ENCODE results near the gene KDM2B.
"Not testable (repeated sequence)": the region's sequence is repeated elsewhere in the genome, so short reads cannot be mapped to it uniquely, and the experiment has no call there.

KDM2B gene

DNA sequence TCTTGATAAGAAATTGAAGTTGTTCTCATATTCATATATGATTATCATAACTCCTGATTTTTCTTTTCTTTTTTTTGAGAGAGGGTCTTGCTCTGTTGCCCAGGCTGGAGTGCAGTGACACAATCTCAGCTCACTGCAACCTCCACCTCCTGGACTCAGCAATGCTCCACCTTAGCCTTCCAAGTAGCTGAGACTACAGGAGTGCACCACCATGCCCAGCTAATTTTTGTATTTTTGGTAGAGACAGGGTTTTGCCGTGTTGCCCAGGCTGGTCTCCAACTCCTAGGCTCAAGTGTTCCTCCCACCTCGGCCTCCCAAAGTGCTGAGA lies 2.5 kb upstream of the KDM2B start:
- not testable (repeated sequence) for DNase-seq

DNA sequence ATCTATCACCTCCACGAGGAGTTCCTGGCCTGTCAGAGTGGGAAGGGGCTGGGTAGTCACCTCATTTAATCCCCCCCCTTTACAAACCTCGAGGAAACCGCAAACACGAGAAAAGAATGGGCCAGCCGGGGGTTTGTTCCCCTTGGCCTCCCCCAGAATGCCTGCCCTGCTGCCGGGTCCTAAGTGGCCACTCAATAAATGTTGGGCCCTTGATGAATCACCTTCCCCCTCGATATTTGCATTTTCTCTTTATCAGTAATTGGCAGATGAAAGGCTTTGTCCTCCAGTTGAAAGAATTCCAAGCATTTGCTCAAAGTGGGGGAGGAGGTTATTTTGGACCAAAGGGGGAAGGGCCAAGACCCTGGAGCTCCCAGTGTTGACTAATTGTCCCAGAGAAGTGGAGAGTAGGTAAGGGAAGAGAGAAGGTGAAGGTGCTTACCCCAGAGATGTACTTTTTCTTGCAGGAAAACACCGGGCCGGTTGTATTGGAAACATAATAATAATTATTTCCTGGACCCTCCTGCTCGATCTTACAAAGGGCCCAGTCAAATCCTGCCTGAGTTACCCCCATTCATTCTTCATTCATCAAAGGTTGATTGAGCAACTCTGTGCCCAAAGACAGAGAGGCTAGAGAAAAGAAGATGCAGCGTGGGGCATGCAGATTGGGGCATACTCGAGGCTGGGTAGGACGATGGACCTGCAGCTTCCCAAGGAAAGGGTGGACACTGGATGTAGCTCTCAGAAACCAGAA lies 1.9 kb upstream of the KDM2B start:
- no peak for DNase-seq

DNA sequence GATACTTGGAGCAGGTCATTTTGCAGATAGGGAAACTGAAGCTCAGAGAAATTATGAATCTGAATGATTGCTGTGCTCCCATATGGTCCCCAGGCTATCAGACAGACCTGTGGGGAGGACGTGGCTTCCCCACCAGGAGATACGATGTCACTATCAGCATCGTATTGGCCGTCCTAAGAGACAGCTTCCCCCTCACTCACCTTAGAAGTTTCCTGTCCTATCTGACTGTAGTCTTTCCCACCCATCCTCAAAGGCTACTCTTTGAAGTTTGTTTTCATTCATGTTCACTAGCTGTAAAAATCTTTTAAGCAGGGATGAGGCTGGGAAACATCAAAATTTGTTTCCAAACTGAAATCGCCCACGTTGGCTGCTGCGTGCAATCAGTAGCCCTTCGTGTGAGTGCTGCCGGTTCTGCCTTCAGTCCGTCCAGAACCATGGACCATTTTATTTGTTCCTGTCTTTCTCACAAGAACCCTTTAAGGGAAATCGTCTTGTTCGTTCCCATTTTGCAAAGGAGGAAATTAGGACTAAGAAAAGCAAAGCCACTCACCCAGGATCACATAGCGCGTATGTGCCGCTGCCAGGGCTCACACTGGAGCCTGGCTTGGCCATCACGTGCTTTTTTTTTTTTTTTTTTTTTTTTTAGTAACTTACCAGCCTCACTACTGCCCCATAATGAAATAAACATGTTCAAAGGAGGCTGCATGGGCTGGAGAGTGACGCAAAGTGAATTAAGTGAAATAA lies 1.0 kb upstream of the KDM2B start:
- DNase-seq, result no peak

DNA sequence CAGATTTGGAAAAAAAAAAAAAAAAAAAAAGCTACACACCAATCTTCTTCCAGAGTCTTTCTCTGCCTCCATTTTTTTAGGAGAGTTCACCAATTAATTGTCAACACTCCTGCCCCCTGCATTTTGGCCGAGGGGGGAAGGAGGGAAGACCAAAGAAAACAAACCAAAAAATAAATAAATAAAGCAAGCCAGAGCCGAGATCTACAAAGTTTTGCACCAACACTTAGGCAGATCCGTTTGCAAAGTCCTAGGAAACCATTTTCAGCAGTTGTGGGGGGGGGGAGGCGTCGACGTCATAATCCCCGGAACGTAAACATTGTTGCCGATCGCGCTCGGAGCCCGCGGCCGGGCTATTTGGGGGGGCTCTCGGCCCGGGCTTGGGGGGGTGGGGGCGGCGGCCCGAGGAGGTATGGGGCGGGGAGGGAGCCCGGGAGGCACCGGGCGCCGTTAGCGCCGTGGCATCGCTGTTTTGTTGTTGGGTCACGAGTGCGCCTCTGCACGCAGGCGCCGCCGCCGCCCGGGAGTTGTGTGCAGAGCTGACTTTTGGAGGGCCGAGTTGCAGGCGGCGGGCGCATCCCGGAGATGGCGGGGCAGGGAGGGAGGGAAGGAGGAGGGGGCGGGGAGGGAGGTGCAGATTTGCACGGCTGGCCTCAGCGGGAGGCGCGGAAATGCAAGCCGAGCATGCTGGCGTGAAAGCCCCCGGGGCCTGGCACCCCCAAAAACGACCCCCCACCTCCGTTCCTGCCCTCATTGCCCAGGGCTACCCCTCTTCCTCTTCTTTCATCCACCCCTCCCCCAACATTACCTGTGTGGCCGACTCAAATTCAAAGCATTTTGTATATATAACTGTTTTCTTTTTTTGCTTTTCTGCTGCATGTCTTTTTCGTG lies 598 bp downstream of the KDM2B start:
- DNase-seq, result peak; percentile 90

DNA sequence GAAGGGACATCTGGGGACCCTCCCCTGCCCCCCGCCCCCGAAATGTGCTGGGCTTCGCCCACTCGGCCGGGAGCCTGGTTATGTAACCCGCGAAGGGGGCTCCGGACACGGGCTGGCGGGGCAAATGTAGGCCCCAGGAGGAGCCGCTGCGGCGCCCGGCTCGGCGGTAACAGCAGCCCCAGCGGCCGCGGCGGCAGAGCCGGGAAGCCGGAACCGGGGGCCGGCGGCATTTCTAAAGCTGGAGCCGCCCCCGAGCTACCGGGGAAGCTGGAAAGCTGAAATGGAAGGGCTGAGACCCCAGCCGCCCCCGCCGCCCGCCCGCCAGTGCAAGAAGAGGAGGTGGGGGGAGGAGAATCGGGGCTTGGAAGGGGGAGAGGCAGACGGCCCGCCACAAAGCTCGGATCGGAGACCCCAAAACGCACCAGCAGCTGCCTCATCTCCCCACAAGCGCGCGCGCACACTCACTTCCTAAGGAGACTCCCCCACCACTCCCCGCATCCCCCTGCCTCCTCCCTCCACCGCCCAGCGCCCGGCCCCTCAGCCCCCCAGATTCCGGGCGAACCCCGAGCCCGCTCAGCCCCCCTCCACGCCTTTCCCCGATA lies 1.5 kb downstream of the KDM2B start:
- peak; percentile 55 for DNase-seq

DNA sequence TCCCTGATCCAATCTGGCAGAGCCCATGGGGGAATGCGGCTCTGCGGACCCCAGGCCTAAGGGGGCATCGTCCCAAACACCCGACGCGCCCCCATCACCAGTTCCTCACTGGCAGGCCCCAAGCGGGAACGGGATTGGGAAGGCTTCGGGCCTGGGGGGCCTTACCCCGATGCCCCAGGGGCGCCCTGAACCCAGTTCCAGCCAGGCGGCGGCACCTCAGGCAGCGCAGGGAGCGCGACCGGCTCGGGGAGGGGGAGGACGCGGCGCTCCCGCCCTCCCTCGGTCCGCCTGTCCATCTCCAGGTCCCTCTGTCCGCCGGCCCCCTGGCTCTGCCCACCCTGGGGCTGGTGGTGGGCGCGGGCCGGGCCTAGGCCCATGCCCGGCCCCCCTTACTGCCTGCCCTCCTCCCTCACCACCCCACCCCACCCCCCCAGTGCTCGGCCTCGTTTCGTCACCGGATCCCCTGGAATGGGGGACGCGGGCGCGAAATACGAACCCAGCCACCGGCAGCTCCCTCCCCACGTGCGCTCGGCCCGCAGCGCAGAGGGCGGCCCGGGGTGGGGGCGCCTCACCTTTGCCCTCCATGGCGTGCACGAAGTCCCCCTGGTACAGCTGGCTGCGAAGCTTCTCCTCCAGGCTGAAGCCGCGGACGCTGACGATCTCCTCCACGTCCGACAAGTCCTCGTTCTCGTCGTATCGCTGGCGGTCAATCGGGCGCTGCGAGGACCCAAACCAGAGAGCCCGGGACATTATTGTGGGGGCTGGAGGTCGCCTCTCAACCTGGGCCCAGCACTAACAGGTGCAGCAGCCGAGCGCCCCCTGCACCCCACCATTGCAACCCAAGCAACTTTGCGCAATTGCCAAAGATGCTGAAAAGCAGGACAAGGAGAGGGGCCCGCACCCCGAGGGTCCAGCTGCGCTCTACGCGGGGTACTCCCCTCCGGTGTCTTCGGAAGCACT lies 2.3 kb downstream of the KDM2B start:
- DNase-seq, result no peak

DNA sequence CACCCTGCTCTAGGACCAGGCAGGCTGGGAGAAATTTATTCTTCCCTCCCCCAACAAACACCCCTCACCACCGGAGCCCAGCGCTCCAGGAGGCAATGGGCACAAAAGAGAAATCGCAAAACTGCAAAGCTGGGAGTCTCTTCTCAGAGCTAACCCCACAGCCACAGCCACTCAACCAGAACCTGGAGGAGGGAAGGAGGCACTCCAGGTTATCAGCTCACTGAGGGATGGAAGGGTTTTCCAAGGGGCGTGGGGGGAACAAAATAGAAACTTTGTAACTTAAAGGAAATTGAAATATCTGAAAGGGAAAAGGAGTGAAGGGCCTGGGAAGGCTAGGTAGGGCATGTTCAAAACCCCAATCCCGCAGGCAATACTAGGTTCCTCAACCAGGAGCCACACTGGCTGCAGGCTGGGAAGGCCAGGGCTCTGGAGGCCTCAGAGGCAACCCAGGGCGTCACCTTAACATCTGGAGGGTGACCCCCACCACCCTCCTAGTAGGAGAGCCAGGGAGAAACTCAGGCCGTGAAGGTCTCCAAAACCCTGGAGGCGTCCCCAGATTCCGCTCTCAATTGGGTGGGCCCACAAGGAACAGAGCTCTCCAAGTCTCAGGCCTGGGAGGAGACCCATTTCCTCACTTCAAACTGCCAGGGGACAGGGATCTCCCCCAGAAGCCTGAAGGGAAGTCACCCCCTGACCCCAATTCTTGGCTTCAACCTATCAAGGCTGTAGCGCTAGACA lies 3.2 kb downstream of the KDM2B start:
- no peak for DNase-seq

DNA sequence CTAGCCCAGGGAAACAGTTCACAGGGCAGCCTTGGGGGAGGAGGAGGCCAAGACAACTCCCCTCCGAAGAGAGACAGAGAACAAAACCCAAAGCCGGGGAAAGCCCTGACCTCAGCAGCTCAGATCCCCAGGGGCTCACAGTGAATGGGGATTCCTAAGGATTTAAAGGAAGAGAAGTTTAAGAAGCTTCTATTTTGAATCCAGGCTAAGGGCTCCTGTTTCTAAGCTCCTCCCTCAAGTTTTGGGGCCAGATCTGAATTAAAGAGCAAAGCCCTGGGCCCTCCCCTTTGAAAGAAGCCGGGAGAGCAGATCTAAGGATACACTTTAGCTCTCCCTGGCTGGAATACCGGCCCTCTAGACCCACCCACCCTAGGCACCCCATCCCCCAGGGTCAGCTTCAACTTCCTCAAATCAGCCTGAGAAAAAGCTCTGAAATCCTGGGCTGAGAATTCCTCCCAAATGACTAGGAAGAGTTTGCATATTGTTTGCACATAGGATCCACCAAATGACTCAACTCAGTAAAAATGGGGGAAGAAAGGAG lies 3.9 kb downstream of the KDM2B start:
- peak; percentile 49 for DNase-seq

DNA sequence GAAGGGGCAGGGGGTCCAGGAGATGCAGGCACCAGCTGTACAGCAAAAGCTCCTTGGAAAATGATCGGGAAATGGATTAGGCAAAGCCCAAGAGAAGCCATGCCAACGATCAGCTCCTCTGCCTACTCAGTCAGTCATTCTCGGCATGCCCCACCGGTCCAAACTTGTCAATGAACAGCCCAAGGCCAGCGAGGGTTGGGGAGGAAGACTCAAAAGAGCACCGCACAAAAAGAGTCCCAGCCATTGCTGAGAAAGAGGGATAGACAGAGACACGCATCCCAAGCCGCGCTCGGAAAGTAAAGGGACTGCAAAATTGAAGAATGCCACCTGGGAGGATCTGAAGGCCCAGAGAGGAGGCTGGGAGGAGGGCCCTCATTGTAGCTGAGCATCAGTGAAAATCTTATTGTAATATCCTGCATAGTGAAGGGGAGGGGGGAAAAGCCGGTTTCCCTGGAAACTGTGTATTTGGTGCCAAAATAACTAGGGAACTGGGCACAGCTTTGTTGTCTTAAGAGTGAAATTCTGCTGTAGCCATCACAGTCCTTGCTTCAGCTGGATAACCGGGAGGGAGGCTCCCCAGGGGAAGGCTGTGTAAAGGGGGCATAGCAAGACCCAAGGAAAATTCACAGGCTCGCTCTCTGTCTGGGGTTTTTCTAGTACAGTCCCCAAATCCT lies 4.7 kb downstream of the KDM2B start:
- DNase-seq, result no peak

DNA sequence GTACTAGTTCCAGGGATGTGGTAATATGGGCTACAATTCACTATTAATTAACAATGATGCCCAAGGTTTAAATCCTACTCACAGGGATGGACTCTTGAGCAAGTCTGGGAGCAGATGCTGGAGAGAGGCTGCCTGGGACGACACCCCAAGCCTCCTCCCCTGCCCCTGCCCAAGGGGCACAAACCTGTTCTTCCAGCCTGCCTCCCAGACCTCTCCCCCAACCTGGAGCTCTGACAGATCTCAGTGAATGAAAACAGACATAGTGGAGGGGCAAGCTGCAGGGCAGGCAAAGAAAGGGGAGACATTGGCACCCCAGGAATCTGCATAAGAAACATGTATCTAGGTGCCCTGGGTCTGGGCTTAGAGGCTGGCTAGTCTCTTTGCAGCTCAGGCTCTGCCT lies 5.8 kb downstream of the KDM2B start:
- no peak for DNase-seq

DNA sequence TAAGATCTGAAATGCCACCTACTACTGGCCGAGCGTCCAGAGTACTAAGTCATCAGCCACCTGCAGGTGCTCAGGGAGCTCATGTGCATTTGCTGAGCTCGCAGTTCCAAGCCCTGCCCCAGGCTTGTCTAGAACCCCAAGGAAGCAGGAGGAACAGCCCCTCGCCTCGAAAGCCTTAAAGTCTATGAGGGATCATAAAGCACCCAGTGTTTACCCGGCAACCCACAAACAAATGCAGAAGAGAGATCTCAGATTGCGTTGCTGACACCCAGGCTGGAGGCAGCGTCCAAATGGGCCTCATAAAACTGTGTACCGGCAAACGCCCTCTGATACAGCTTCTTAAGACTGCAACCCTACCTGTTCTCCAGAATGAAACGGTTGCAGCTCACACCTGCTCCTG lies 6.8 kb downstream of the KDM2B start:
- no peak for DNase-seq

DNA sequence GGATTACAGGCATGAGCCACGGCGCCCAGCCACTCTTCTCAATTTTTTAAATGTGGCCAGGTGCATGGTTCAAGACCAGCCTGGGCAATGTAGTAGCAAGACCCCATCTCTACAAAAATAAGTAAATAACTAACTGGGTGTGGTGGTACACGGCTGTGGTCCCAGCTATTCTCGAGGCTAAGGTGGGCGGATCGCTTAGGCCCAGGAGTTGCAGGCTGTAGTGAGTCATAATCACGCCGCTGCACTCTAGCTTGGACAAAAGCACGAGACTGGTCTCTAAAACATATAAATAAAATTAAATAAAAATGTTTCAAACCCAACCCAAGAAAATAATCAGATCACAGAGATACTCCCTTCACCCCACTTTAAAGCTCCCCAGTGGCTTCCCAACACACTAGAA lies 8.9 kb downstream of the KDM2B start:
- DNase-seq, result no peak

DNA sequence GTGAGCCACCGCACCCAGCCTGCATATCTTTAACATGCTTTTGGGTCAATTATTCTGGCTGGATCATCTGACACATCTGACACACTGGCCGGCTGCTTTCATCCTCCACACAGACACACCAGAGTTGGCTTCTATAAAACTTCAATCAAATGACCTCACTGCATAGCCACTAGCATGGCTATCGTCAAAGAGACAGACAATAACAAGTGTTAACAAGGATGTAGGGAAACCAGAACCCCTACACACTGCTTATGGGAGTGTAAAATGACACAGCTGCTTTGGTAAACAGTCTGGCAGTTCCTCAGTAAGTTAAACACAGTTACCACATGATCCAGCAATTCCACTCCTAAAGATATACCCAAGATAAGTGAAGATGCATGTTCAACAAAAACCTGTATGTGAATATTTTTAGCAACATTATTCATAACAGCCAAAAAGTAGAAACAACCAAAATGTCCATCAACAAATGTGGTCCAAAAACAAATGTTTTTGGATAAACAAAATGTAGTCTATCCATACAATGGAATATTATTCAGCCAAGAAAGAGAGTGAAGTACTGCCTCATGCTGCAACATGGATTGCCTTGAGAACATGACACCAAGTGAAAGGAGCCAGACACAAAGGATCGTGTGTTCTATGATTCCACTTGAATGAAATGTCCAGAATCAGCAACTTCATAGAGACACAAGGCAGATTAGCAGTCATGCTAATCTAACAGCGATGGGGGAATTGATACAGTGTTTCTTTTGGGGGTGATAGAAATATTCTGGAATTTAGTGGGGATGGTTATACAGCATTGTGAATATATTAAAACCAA lies 10.1 kb downstream of the KDM2B start:
- no peak for DNase-seq

DNA sequence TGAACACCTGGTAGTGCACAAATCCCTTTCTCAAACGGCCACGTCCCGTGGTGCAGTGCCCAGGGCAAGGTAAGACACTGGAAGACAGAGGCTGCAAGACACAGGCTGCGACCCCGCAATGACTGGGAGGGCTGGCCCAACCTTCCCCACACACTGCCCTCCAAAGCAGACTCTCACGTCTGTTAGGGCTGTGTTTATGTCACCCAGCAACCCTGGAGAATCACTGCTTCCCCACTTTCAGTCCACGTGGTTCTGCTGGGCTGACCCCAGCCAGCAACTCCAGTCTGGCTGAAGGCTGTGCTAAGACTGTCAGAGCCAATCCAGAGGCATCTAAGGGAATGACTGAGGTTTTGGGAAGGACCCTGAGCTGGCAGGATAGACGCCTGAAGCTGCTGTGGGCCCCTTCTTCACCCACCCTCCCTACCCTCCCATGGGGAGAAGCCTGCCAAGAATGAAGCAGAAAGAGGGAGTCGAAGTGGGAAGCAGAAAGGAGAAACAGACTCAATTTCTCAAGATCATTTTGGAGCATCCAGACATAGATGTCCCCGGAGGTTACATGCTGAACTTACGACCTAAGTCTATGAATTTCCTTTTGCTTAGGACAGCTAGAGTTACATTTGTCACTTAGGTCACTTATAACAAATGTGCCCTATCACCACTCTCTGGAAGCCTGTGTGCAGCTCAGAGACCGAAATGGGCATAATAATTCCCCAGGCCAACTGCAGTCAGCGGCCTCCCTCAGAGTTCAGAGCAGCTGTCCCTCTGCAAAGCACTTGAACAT lies 11.7 kb downstream of the KDM2B start:
- DNase-seq, result no peak

DNA sequence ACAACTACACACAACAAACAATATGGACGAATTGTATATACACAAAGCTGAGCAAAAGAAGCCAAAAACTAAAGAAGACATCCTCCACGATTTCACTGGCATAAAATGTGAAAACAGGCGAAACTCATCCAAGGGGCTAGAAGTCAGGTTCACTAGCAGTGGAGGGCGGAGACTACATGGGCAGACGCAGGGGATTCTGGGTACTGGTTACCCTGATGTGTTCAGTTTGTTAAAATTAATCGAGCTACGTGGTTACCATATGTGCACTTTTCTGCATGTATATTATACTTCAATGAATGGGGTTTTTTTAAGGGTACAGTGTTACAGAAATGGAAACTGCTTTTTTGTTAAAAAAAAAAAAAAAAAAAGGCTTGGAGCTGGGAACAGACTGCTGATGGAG lies 12.3 kb downstream of the KDM2B start:
- DNase-seq, result no peak

DNA sequence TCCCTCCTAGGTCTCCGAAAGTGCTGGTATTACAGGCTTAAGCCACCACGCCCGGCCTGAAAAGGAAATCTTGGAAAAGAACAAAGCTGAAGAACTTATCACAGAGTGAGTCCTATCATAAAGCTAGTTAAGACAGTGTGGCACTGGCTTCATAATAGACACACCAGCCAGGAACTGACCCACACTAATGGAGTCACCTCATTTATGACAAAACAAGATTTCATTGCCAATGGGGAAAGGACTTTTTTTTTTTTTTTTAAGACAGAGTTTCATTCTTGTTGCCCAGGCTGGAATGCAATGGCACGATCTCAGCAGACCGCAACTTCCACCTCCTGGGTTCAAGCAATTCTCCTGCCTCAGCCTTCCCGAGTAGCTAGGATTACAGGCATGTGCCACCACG lies 15.7 kb downstream of the KDM2B start:
- no peak for DNase-seq

DNA sequence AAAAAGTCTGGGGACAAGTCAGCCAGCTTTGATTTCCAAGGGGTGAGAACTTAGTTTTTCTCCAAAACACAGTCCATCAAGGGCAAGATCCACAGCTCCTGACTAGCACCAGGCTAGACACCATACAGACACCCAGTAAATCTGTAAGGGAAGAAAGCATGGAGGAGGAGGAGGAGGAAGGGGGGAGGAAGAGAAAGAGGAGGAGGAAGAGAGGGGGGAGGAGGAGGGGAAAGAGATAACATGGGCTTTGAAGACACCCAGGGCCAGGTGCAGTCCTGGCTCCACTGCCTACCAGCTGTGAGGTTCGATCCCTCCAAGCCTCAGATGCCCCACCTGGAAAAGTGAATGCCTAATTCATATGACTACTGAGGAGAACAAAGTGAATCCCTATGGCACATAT lies 18.3 kb downstream of the KDM2B start:
- DNase-seq, result no peak

DNA sequence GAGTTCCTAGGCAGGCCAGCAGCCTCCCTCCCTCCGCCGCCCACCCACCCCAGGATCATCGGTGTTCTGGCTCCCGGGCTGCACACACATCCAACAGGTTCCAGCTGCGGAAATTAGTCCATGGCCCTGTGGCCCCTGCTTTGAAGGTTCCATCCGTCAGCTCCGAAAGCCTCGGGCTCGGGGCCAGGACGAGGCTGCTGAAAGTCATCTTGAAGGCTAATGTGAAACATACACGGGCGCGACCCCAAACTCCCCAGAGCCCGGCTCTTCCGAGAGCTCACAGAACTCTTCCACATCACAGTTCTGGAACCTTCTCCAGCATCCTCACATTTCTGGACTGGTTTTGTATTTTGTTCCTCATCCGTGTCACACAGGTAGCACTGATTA lies 19.8 kb downstream of the KDM2B start:
- no peak for DNase-seq
